Measurements from ENCODE around the gene MCRS1.

DNA sequence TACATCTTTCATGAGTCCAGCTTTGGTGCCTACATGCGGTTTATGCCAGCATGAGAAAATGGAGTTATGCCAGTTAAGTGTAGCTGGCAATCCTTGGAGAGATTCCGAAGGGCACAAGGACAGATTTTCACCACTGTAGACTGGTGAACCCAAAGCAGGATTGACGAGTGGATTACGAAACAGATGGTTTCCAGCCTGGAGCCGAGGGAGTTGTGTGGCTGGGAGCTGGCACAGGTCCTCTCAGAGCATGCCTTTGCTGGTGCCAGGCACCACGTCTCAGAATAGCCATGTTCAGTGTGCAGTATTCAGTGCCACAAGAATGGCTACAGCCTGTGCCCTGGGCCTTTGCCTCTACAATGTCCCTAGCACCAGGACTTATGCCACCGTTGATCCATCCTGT, 15.9 kb downstream of the MCRS1 start:
- TF ChIP-seq CTCF (IDR thresholded peaks at IDR 0.05; ENCODE audit: low read length) (no peak), EZH2 (optimal IDR thresholded peaks at IDR 0.05; ENCODE audit: low read depth, low read length) (no peak)
